Prostate gland (tissue), 2 donors: ENCODE results near the gene TTLL5. TPM values are rescaled to one million over a fixed set of nuclear protein-coding genes. Genes with fewer than 3 reads are reported as not detected.

Experiments used
- DNase-seq: peaks from one replicate; pipeline ENCODE4 v3.0.0-alpha.2; 2019; ENCODE audit warnings: low spot score
- H3K27ac ChIP-seq, 2 donors: fragments of 200-600 bp; sonication (generic); 2 replicates each; pipeline ENCODE4 v1.5.1; 2017 to 2019
- H3K27me3 ChIP-seq: fragments of 200-600 bp; sonication (generic); replicated peaks from 2 replicates; pipeline ENCODE4 v1.5.1; 2019; ENCODE audit not compliant: insufficient read depth
- H3K36me3 ChIP-seq, 2 donors: fragments of 200-600 bp; sonication (generic); 1 replicate in 1 of 2; 2 replicates in 1 of 2; pipeline versions ENCODE4 v1.5.1 to v1.8.1; 2017 to 2019
- H3K4me1 ChIP-seq: fragments of 200-600 bp; sonication (generic); replicated peaks from 2 replicates; pipeline ENCODE4 v1.5.1; 2019
- H3K4me3 ChIP-seq, 2 donors: fragments of 200-600 bp; sonication (generic); 2 replicates each; pipeline ENCODE4 v1.5.1; 2017 to 2019
- H3K9me3 ChIP-seq: fragments of 200-600 bp; sonication (generic); 2 replicates; pipeline ENCODE4 v1.5.1; 2017
- POLR2A ChIP-seq: fragments of 450-650 bp; IDR thresholded peaks from one replicate; pipeline ENCODE4 v1.6.1; 2016; ENCODE audit warnings: antibody characterized with exemption, mild to moderate bottlenecking
- POLR2AphosphoS5 ChIP-seq: sonication (generic); formaldehyde crosslinking; IDR thresholded peaks from one replicate; pipeline ENCODE4 v1.6.1; 2017; ENCODE audit warnings: antibody characterized with exemption
- WGBS: methylation state at CpG from one replicate; pipeline ENCODE4 v1.1.5; 2018; 5-methylcytosine and 5-hydroxymethylcytosine counted together
- intact Hi-C: fragments of 100-400 bp; cut with DNase I; formaldehyde crosslinking; loops from one replicate; pipeline ENCODE4 v1.14.2; 2022
- total RNA-seq, 2 donors: library from RNA; depleted of rRNA; stranded (reverse); fragments of >200 nt; gene quantifications; one replicate each; pipeline ENCODE4 v1.1.0, GENCODE V29; 2016
- TF ChIP-seq, protein P1 (sequence below), 4 experiments: fragments of 200-600 bp in 2 of 4; fragments of 450-650 bp in 2 of 4; sonication (generic) in 2 of 4; IDR thresholded peaks; 1 replicate in 3 of 4; 2 replicates in 1 of 4; pipeline ENCODE4 v1.5.1; 2016 to 2019; ENCODE audit warnings: antibody characterized with exemption in 4 of 4, mild to moderate bottlenecking in 2 of 4, moderate library complexity in 2 of 4

TTLL5 gene
- total RNA-seq, 2 donors from 2014 or later: 40.3 to 46.2 TPM

DNA sequence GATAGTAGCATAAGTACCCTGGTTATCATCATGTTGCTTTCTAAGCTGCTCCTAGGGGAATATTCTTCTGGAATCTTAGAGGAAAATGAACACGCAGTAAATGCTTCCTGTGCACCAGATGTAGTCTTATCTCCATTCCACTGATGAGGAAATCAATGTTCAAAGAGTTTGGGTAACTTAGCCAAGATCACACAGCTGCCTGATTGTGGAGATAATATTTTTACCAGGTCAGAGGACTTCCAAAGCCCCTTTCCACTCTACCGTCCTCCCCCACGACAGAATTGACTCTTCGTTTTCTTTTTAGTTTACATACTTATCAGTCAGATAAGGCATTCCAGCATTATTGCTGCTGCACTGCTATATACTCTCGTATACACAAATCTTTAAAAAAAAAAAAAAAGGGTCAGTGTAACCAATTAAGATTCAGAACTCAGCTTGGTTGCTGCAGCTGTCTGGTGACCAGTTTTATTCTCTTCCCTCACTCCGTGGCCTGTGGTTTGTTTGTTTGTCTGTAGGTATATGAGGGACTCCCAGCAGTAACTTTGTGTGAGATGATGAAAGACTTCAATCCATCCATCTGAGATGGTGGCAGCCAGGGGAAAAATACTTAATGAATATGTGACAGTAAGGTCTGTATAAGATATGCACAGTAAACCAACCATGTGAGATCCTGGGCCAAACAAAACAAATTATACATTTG, 210.3 kb downstream of the TTLL5 start:
- Histone ChIP-seq H3K4me1 (no peaks in the 10 kb centered on the region), H3K4me3 (no peak overlapping the region), H3K27ac (peak overlapping the region in 1 of 2 donors; percentile 24), H3K27me3 (no peaks in the 10 kb centered on the region), H3K9me3 (no peaks in the 10 kb centered on the region), H3K36me3 (no peaks in the 10 kb centered on the region)
- 45% methylated on average over 6 of the region's 6 CpGs for WGBS
- DNase-seq: no peak
- TF ChIP-seq POLR2A (no peak), POLR2AphosphoS5 (no peak)
- TF ChIP-seq, protein P1, sequence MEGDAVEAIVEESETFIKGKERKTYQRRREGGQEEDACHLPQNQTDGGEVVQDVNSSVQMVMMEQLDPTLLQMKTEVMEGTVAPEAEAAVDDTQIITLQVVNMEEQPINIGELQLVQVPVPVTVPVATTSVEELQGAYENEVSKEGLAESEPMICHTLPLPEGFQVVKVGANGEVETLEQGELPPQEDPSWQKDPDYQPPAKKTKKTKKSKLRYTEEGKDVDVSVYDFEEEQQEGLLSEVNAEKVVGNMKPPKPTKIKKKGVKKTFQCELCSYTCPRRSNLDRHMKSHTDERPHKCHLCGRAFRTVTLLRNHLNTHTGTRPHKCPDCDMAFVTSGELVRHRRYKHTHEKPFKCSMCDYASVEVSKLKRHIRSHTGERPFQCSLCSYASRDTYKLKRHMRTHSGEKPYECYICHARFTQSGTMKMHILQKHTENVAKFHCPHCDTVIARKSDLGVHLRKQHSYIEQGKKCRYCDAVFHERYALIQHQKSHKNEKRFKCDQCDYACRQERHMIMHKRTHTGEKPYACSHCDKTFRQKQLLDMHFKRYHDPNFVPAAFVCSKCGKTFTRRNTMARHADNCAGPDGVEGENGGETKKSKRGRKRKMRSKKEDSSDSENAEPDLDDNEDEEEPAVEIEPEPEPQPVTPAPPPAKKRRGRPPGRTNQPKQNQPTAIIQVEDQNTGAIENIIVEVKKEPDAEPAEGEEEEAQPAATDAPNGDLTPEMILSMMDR (IDR thresholded peaks at IDR 0.05): no peak
- intact Hi-C loops: no loop called here

DNA sequence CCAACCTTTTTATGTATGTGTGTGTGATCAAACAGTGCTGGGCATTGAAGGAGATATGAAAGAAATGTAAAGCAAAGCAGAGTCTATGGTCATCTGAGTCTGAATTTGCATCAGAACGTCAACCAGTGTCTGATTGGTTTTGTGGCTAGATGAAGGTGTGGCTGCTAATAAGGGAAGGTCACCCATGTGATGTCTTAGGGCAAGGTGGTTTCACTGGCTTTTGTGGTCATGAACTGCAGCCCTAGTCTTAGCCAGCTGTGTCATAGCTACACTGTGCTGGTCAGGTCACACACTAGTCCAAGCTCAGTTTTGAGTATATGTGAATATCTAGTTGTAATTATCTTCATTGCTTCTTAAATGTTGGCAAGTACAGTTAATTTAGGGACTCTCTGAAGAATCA, 214.9 kb downstream of the TTLL5 start:
- WGBS: 73% methylated on average over 1 of the region's 1 CpG
- Histone ChIP-seq H3K9me3 (no peaks in the 10 kb centered on the region), H3K27me3 (no peaks in the 10 kb centered on the region), H3K4me3 (no peak overlapping the region), H3K4me1 (no peaks in the 10 kb centered on the region), H3K27ac (peak overlapping the region in 1 of 2 donors; percentile 28), H3K36me3 (no peaks in the 10 kb centered on the region)
- TF ChIP-seq POLR2AphosphoS5 (no peak), POLR2A (no peak)
- TF ChIP-seq, protein P1 (IDR thresholded peaks at IDR 0.05): no peak
- DNase-seq: no peak
- intact Hi-C loops: no loop called here

DNA sequence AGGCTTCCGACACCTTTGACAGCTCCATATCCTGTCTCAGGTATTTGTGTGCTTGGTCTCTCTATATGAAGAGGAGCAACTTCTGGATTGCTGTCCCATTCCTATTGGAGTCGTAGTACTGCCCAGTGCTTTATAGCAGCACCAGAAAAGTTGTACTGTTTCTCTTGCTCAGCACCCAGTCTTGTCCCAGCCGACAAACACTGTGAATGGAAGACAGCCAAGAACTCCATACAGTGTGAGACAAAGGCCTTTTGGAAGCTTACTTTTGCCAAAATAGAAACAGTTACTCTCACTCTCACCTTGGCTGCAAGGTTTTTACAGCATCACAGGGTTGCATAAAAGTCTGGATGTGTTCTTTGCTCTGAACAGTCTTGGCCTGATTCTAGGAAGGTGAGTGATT, 215.5 kb downstream of the TTLL5 start:
- Histone ChIP-seq H3K27ac (peak overlapping the region in 1 of 2 donors; percentile 28), H3K36me3 (no peaks in the 10 kb centered on the region)
- no peak for DNase-seq

DNA sequence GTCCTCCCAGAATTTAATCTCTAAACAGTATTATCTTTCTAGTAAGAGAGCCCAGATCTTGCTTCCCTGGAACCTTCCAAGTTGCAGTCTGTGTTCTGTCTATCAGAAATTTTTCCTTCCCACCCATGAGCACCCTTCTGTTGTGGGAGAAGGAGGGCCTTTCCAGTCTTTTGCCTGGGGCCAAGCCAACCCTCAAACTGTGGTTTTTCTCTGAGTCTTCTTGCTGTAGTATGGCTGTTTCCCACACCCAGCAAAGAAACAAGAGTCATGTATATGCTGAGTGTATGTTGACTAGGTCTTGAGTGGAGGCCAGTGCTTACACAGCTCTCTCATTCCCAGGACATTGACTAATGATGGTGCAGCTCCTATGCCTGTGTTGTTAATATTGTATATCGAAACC, 216.2 kb downstream of the TTLL5 start:
- intact Hi-C loops: no loop called here
- DNase-seq: no peak
- Histone ChIP-seq H3K27me3 (no peaks in the 10 kb centered on the region), H3K4me3 (no peak overlapping the region), H3K27ac (no peak overlapping the region), H3K9me3 (no peaks in the 10 kb centered on the region), H3K36me3 (no peaks in the 10 kb centered on the region), H3K4me1 (no peaks in the 10 kb centered on the region)
- WGBS: 93% methylated on average over 1 of the region's 1 CpG
- TF ChIP-seq POLR2A: no peak
- no peak for TF ChIP-seq POLR2AphosphoS5
- TF ChIP-seq, protein P1 (IDR thresholded peaks at IDR 0.05): no peak

More for the DNA sequence above, 215.5 kb downstream of the TTLL5 start:
- Histone ChIP-seq H3K4me3 (no peak overlapping the region), H3K4me1 (no peaks in the 10 kb centered on the region), H3K9me3 (no peaks in the 10 kb centered on the region), H3K27me3 (no peaks in the 10 kb centered on the region)
- intact Hi-C loops: no loop called here
- TF ChIP-seq, protein P1 (IDR thresholded peaks at IDR 0.05): no peak
- peak; percentile 16 for TF ChIP-seq POLR2AphosphoS5
- WGBS: 36% methylated on average over 3 of the region's 3 CpGs

DNA sequence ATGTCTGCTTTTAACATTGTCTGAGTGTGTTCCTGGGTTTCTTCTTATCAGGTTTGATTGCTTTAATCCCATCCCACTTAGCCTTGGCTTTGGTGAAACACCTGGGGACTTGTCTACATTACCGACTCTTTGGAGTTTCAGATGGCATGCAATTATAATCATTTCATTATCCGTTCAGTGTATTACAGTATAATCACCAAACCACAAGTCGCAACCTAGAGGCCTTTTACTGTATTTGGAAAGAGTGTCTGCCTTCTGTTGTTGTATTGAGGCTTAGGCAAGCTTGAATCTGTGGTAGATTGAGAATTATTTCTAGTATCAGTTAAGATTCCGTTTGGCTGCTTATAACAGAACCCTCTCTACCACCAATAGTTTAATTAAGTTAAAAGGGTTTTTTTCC, 216.8 kb downstream of the TTLL5 start:
- TF ChIP-seq POLR2A (no peak), POLR2AphosphoS5 (no peak)
- TF ChIP-seq, protein P1 (IDR thresholded peaks at IDR 0.05): no peak
- intact Hi-C loops: no loop called here
- no peaks in the 10 kb centered on the region for H3K36me3 ChIP-seq
- no peak overlapping the region for H3K4me3 ChIP-seq
- 86% methylated on average over 4 of the region's 4 CpGs for WGBS
- no peaks in the 10 kb centered on the region for H3K27me3 ChIP-seq
- H3K27ac ChIP-seq: no peak overlapping the region
- no peaks in the 10 kb centered on the region for H3K4me1 ChIP-seq
- DNase-seq: no peak
- no peaks in the 10 kb centered on the region for H3K9me3 ChIP-seq
